ENCODE data around the gene GYG2. TPM values are rescaled to one million over a fixed set of nuclear protein-coding genes. Genes with fewer than 3 reads are reported as not detected.

GYG2 gene
- total RNA-seq, 4 donors from 2014 or later, result 4.6 to 18.1 (median 8.6) TPM

GRCh38 chrX:2908125-2908685 is 79.5 kb downstream of the GYG2 start:
- no peak for DNase-seq (ENCODE audit: extremely low spot score)
- intact Hi-C loops (cut with DNase I), result no loop called here
- H3K4me3 ChIP-seq, result no peak overlapping the region
- H3K36me3 ChIP-seq, result peaks cover 0 to 22% (median 9%) of the 10 kb centered on the region in 4 donors
- 70% methylated on average over 2 of the region's 2 CpGs for WGBS
- H3K4me1 ChIP-seq, result no peaks in the 10 kb centered on the region
- H3K27ac ChIP-seq (replicated peaks in 1 of 4), result no peak overlapping the region
- H3K27me3 ChIP-seq, result no peaks in the 10 kb centered on the region
- peaks cover 0 to 16% (median 0%) of the 10 kb centered on the region in 4 donors for H3K9me3 ChIP-seq
- no peak for TF ChIP-seq EP300 (IDR thresholded peaks at IDR 0.05)
- no peak for TF ChIP-seq CTCF (IDR thresholded peaks at IDR 0.05)
- no peak for TF ChIP-seq POLR2AphosphoS5 (IDR thresholded peaks at IDR 0.05)
- TF ChIP-seq POLR2A (IDR thresholded peaks at IDR 0.05; ENCODE audit: low read depth), result no peak

- Histone ChIP-seq H3K36me3 (peaks cover 0 to 33% (median 17%) of the 10 kb centered on the region in 4 donors), H3K27ac (replicated peaks in 1 of 4) (no peak overlapping the region), H3K4me3 (no peak overlapping the region), H3K4me1 (no peaks in the 10 kb centered on the region), H3K9me3 (no peaks in the 10 kb centered on the region), H3K27me3 (no peaks in the 10 kb centered on the region)
- WGBS, result 94% methylated on average over 3 of the region's 3 CpGs
- no peak for DNase-seq (ENCODE audit: extremely low spot score)
- TF ChIP-seq EP300 (IDR thresholded peaks at IDR 0.05) (no peak), POLR2AphosphoS5 (IDR thresholded peaks at IDR 0.05) (no peak), CTCF (IDR thresholded peaks at IDR 0.05) (no peak), POLR2A (IDR thresholded peaks at IDR 0.05; ENCODE audit: low read depth) (no peak)
- intact Hi-C loops (cut with DNase I), result no loop called here
These were observed 81.4 kb downstream of the GYG2 start for GRCh38 chrX:2910109-2910508.

- no peak for DNase-seq (ENCODE audit: extremely low spot score)
- no peak for TF ChIP-seq EP300 (IDR thresholded peaks at IDR 0.05)
- TF ChIP-seq POLR2AphosphoS5 (IDR thresholded peaks at IDR 0.05), result no peak
- no peak for TF ChIP-seq CTCF (IDR thresholded peaks at IDR 0.05)
- no peak for TF ChIP-seq POLR2A (IDR thresholded peaks at IDR 0.05; ENCODE audit: low read depth)
- H3K27ac ChIP-seq (replicated peaks in 1 of 4), result no peak overlapping the region
- H3K36me3 ChIP-seq, result peaks cover 0 to 37% (median 27%) of the 10 kb centered on the region in 4 donors
- no peaks in the 10 kb centered on the region for H3K27me3 ChIP-seq
- no peak overlapping the region for H3K4me3 ChIP-seq
- intact Hi-C loops (cut with DNase I), result no loop called here
- no peaks in the 10 kb centered on the region for H3K4me1 ChIP-seq
- WGBS, result 67% methylated on average over 3 of the region's 3 CpGs
- H3K9me3 ChIP-seq, result no peaks in the 10 kb centered on the region
These were observed 84.4 kb downstream of the GYG2 start for GRCh38 chrX:2913118-2913517.

- H3K27me3 ChIP-seq, result no peaks in the 10 kb centered on the region
- intact Hi-C loops (cut with DNase I), result no loop called here
- H3K4me1 ChIP-seq, result no peaks in the 10 kb centered on the region
- no peak for DNase-seq (ENCODE audit: extremely low spot score)
- H3K27ac ChIP-seq (replicated peaks in 1 of 4), result no peak overlapping the region
- TF ChIP-seq EP300 (IDR thresholded peaks at IDR 0.05) (no peak), POLR2A (IDR thresholded peaks at IDR 0.05; ENCODE audit: low read depth) (no peak), CTCF (IDR thresholded peaks at IDR 0.05) (no peak), POLR2AphosphoS5 (IDR thresholded peaks at IDR 0.05) (no peak)
- H3K36me3 ChIP-seq, result peaks cover 0 to 61% (median 45%) of the 10 kb centered on the region in 4 donors
- no peaks in the 10 kb centered on the region for H3K9me3 ChIP-seq
- 98% methylated on average over 23 of the region's 23 CpGs for WGBS
- H3K4me3 ChIP-seq, result no peak overlapping the region
These were observed 89.0 kb downstream of the GYG2 start for GRCh38 chrX:2917767-2918166.

GRCh38 chrX:2921193-2921592 is 92.5 kb downstream of the GYG2 start:
- Histone ChIP-seq H3K4me1 (no peaks in the 10 kb centered on the region), H3K4me3 (no peak overlapping the region), H3K27me3 (no peaks in the 10 kb centered on the region), H3K36me3 (peaks cover 0 to 62% (median 37%) of the 10 kb centered on the region in 4 donors), H3K9me3 (no peaks in the 10 kb centered on the region), H3K27ac (replicated peaks in 1 of 4) (no peak overlapping the region)
- DNase-seq (ENCODE audit: extremely low spot score), result no peak
- WGBS, result 91% methylated on average over 1 of the region's 1 CpG
- no peak for TF ChIP-seq EP300 (IDR thresholded peaks at IDR 0.05)
- TF ChIP-seq POLR2A (IDR thresholded peaks at IDR 0.05; ENCODE audit: low read depth), result no peak
- no peak for TF ChIP-seq POLR2AphosphoS5 (IDR thresholded peaks at IDR 0.05)
- no peak for TF ChIP-seq CTCF (IDR thresholded peaks at IDR 0.05)
- intact Hi-C loops (cut with DNase I), result no loop called here

Data from esophagus muscularis mucosa (tissue), 4 donors.